Nephron progenitor cell (in vitro differentiated cells): ENCODE results near the gene TMEM167A.

Source experiments
- DNase-seq: peaks from one replicate; pipeline ENCODE4 v3.0.0; 2021
- H3K27ac Mint-ChIP-seq: 2 replicates; pipeline ENCODE4 v1.8.0; 2021; ENCODE audit warnings: mild to moderate bottlenecking, moderate library complexity, mixed read lengths
- H3K27me3 Mint-ChIP-seq: 2 replicates; pipeline ENCODE4 v1.8.0; 2021; ENCODE audit warnings: mild to moderate bottlenecking, low read depth, mixed read lengths; ENCODE audit not compliant: poor library complexity
- H3K36me3 Mint-ChIP-seq: 2 replicates; pipeline ENCODE4 v1.8.0; 2021; ENCODE audit warnings: low read depth, mixed read lengths
- H3K4me1 Mint-ChIP-seq: 2 replicates; pipeline ENCODE4 v1.8.0; 2021; ENCODE audit warnings: mixed read lengths
- H3K4me3 Mint-ChIP-seq: 2 replicates; pipeline ENCODE4 v1.8.0; 2021; ENCODE audit warnings: mild to moderate bottlenecking, moderate library complexity, mixed read lengths
- H3K9me3 Mint-ChIP-seq: 2 replicates; pipeline ENCODE4 v1.8.0; 2021; ENCODE audit warnings: mild to moderate bottlenecking, moderate library complexity, mixed read lengths
- TF ChIP-seq, protein P1 (sequence below): fragments of 200-600 bp; sonication (generic); IDR thresholded peaks from 2 replicates; pipeline ENCODE4 v1.5.0; 2021; ENCODE audit warnings: antibody characterized with exemption

Gene TMEM167A

DNA sequence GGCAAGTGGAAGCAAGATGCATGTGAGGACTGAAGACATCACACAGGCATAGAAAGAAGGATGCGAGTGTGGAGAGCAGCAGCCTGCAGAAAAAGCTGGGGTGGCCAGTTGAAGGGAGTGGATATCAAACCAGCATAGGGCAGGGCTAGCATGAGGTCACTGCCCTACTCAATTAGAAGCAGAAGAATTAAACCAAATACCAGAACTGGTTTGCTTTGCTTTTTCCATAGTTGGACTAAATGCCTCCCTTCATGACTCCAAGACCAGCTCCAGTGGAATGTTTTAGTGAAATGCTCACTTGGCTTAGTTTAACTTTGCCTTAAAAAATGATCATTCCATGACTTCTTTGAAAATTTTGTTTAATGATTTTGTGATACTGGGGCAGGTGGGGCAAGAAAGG lies 45.8 kb downstream of the TMEM167A start:
- Mint-ChIP-seq H3K27ac (no peak overlapping the region), H3K4me3 (no peak overlapping the region), H3K27me3 (peaks cover 7% of the 10 kb centered on the region), H3K36me3 (no peaks in the 10 kb centered on the region), H3K4me1 (peaks cover 35% of the 10 kb centered on the region), H3K9me3 (no peaks in the 10 kb centered on the region)
- DNase-seq: no peak
- TF ChIP-seq, protein P1, sequence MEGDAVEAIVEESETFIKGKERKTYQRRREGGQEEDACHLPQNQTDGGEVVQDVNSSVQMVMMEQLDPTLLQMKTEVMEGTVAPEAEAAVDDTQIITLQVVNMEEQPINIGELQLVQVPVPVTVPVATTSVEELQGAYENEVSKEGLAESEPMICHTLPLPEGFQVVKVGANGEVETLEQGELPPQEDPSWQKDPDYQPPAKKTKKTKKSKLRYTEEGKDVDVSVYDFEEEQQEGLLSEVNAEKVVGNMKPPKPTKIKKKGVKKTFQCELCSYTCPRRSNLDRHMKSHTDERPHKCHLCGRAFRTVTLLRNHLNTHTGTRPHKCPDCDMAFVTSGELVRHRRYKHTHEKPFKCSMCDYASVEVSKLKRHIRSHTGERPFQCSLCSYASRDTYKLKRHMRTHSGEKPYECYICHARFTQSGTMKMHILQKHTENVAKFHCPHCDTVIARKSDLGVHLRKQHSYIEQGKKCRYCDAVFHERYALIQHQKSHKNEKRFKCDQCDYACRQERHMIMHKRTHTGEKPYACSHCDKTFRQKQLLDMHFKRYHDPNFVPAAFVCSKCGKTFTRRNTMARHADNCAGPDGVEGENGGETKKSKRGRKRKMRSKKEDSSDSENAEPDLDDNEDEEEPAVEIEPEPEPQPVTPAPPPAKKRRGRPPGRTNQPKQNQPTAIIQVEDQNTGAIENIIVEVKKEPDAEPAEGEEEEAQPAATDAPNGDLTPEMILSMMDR: no peak

DNA sequence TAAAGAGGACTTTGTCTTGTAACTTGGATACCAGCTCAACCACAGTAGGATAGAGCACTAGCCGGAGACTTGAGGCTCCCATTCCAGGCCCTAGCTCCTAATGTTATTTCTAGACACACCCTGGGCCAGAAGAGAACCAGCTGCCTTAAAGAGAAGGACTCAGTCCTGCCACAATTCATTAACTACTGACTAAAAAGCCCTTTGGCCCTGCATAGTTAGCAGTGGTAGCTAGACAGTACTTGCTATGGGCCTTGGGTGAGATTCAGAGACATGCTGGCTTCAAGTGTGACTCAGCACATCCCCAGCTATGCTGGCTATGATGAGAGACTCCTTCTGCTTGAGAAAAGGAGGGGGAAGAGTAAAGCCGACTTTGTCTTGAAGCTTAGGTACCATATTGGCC lies 47.3 kb downstream of the TMEM167A start:
- Mint-ChIP-seq H3K4me3 (no peak overlapping the region), H3K36me3 (no peaks in the 10 kb centered on the region), H3K27me3 (peaks cover 4% of the 10 kb centered on the region), H3K9me3 (no peaks in the 10 kb centered on the region), H3K4me1 (peaks cover 31% of the 10 kb centered on the region), H3K27ac (no peak overlapping the region)
- TF ChIP-seq, protein P1: no peak
- DNase-seq: no peak

DNA sequence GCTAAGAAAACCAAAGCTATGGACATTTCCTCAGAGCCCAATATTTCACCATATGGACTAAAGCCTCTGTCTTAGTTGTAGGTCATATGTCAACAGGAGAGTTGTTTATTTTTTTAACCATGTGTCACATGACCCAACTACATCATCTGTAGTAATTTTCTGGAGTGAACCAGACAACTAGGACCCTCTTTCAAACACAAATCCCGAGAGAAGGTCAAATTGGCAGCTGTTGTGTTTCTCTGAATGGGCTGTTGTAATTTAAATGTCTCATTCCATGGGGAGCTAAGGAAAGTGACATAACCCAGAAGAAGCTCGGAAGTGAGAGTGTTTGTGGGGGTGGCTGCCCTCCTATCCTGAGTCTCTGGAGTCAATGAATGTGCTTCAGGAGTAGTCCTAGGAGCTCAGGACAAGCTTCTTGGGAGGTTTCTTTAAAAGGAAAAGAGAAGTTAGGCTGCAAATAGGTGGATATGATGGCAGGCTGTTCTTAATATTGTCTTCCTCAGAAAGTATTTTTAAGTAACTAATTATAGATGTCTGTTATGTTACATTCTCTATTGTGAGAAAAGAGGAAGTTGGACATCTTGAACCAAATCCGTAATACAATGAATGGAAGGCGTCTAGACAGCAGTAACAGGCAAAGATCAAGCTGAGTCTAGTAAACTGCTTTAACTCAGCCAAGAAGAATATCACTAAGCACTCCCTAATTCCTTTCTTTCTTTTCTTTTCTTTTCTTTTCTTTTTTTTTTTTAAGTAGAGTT lies 50.1 kb downstream of the TMEM167A start:
- H3K4me1 Mint-ChIP-seq: peaks cover 23% of the 10 kb centered on the region
- H3K4me3 Mint-ChIP-seq: no peak overlapping the region
- H3K36me3 Mint-ChIP-seq: no peaks in the 10 kb centered on the region
- DNase-seq: no peak
- H3K9me3 Mint-ChIP-seq: no peaks in the 10 kb centered on the region
- peaks cover 4% of the 10 kb centered on the region for H3K27me3 Mint-ChIP-seq
- TF ChIP-seq, protein P1: no peak
- peak overlapping the region; percentile 22 for H3K27ac Mint-ChIP-seq

DNA sequence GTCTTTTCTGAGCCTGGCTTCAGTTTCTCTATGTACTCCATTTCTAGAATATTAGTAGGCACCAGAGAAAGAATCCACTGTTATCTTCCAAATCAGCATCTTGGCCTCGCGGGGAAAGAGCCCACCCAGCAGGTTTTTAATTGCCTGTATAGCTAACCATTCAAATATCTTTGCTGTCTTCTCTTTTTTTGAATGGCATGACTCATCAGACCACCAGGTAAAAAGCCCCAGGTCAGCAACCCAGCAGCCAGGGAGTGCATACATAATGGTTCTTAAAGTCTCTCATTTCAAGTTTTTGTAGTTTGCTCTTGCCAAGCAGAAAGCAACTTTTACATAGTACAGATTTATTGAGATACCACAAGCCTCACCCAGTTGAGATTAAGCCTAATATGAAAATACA lies 50.7 kb downstream of the TMEM167A start:
- H3K9me3 Mint-ChIP-seq: no peaks in the 10 kb centered on the region
- H3K27ac Mint-ChIP-seq: peak overlapping the region; percentile 22
- H3K27me3 Mint-ChIP-seq: peaks cover 4% of the 10 kb centered on the region
- H3K4me3 Mint-ChIP-seq: no peak overlapping the region
- no peak for DNase-seq
- peaks cover 23% of the 10 kb centered on the region for H3K4me1 Mint-ChIP-seq
- H3K36me3 Mint-ChIP-seq: no peaks in the 10 kb centered on the region
- TF ChIP-seq, protein P1: no peak

DNA sequence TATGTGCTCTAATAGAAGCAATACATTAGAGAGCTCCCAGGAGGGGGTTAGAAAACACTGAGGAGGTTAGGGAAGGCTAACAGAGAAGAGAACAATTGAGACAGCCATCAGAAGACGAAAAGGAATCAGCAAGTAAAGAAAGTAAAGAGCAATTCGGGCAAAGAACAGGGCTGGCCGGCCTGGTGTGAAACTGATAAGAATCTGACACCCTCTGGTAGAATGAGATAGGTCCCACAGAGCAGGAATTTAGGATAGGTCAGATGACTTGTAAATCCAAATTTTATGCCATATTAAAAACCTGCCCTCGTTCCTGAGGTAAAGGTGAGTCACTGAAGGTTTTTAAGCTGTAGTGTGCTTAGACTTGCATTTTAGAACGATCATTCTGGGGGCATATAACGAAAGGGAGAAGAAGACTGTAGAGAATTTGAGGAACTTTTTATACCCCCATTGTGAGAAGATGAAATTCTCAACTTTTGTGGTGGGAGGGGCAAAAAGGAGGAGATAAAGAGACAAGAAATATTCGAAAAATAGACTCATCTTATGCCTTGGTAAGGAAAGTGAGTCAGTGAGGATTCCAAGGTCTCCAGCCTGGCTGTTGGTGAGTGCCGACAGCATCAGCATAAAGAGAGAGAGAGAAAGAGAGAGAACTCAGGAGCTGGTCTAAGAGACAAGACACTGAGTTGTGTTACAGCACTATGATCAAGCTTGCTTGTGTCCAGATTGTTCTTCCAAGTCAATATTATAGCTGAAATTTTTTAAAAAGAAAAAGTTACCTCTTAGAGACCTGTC lies 51.3 kb downstream of the TMEM167A start:
- H3K27me3 Mint-ChIP-seq: peaks cover 8% of the 10 kb centered on the region
- peak overlapping the region; percentile 3 for H3K27ac Mint-ChIP-seq
- TF ChIP-seq, protein P1: no peak
- H3K36me3 Mint-ChIP-seq: no peaks in the 10 kb centered on the region
- no peak for DNase-seq
- H3K4me3 Mint-ChIP-seq: no peak overlapping the region
- no peaks in the 10 kb centered on the region for H3K9me3 Mint-ChIP-seq
- H3K4me1 Mint-ChIP-seq: peaks cover 23% of the 10 kb centered on the region
